Choroid plexus epithelial cell (primary cell): ENCODE data around the gene GLRX5.

ENCODE experiments used
- DNase-seq: peaks from one replicate; pipeline ENCODE4 v3.0.0-alpha.2; 2010; ENCODE audit warnings: low read depth
- H3K4me3 ChIP-seq: 2 replicates; pipeline ENCODE4 v1.5.1; 2011; ENCODE audit warnings: low read depth, mild to moderate bottlenecking, control low read depth, low read length, moderate library complexity
- TF ChIP-seq, protein P1 (sequence below): conservative IDR thresholded peaks from 2 replicates; pipeline ENCODE4 v1.5.1; 2011; ENCODE audit warnings: low read depth, mild to moderate bottlenecking, control low read depth, inconsistent platforms, low read length, moderate library complexity

GLRX5 gene

DNA sequence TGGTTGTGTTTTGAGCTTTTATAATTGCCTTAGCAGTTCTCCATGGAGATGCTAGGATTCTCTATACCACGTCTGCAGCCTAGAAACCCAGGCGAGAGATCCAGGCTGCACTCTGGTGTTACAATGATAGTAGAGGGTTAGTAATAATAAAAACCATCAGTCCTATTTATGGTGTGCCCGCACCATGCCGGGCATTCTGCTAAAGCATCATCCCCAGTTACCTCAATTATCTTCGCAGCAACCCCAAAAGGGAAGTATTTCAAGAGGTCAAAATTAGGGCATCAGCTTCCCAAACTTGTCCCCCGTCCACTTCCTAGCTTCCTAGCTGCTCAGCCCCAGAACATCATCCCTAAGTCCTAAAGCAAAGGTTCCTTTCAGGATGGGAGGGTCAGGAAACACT lies 21.6 kb upstream of the GLRX5 start:
- TF ChIP-seq, protein P1, sequence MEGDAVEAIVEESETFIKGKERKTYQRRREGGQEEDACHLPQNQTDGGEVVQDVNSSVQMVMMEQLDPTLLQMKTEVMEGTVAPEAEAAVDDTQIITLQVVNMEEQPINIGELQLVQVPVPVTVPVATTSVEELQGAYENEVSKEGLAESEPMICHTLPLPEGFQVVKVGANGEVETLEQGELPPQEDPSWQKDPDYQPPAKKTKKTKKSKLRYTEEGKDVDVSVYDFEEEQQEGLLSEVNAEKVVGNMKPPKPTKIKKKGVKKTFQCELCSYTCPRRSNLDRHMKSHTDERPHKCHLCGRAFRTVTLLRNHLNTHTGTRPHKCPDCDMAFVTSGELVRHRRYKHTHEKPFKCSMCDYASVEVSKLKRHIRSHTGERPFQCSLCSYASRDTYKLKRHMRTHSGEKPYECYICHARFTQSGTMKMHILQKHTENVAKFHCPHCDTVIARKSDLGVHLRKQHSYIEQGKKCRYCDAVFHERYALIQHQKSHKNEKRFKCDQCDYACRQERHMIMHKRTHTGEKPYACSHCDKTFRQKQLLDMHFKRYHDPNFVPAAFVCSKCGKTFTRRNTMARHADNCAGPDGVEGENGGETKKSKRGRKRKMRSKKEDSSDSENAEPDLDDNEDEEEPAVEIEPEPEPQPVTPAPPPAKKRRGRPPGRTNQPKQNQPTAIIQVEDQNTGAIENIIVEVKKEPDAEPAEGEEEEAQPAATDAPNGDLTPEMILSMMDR = no peak
- no peak for DNase-seq
- no peak overlapping the region for H3K4me3 ChIP-seq

DNA sequence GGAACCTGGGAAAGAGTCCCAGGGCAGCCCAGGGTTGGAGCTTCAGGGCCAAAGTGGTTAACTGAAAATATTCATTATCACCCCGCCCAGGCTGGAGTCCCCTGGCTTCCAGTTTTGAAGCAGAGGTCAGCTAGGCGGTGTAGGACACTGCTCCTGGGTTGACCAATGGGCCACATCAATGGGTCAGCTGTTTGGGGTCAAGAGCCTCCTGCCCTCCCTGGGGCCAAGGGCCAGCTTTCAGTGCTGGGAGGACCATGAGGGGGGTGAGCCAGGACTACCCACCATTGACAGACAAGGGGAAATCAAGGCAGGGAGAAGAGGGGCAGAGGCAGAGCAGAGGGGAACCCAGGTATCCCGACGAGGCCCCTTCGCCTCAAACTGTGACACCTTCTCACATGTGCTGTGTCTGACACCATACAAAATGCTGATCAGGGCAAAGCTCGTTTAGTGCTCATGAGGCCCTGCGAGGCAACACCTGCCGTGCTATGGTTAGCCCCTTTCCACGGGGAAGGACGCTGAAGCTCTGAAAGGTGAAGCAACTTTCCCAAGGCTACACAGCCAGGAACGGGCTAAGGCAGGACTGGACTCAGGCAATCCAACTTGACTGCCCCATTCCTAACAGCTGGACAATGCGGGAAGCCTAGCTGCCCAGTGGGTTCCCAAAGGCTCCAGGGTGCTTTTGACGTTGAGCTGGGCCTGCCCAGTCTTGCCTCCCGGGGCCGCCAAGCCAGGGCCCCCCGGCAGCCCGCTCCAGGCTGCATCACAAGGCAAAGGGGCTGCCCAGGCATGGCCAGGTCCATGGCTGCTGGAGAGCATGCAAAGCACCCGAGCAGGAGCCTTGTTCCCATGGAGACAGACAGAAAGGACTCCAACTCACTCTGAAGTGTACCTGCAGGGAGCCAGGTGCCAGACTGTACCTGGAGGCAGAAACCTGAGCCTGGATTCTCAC lies 20.4 kb upstream of the GLRX5 start:
- TF ChIP-seq, protein P1 = no peak
- DNase-seq = no peak
- H3K4me3 ChIP-seq = no peak overlapping the region

DNA sequence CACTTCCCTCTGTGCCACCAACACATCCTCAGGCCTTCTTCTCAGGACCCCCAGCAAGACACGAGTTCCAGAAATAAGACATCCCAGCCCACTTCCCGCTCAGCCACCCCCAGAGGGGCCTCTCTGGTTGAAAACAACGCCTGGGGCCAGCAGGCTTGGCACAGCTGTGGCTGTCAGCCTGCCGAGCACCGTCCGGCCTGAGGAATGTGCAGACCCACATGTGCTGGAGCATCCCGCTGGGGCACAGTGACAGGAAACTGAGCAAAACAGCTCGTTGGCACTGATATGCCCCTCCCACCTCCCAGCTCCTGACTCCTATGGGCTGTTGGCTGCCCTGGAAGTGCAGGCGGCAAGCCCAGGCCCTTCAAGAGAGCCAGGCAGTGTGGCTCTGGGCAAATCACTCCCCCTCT lies 19.8 kb upstream of the GLRX5 start:
- DNase-seq = no peak
- peak overlapping the region; percentile 4 for H3K4me3 ChIP-seq

DNA sequence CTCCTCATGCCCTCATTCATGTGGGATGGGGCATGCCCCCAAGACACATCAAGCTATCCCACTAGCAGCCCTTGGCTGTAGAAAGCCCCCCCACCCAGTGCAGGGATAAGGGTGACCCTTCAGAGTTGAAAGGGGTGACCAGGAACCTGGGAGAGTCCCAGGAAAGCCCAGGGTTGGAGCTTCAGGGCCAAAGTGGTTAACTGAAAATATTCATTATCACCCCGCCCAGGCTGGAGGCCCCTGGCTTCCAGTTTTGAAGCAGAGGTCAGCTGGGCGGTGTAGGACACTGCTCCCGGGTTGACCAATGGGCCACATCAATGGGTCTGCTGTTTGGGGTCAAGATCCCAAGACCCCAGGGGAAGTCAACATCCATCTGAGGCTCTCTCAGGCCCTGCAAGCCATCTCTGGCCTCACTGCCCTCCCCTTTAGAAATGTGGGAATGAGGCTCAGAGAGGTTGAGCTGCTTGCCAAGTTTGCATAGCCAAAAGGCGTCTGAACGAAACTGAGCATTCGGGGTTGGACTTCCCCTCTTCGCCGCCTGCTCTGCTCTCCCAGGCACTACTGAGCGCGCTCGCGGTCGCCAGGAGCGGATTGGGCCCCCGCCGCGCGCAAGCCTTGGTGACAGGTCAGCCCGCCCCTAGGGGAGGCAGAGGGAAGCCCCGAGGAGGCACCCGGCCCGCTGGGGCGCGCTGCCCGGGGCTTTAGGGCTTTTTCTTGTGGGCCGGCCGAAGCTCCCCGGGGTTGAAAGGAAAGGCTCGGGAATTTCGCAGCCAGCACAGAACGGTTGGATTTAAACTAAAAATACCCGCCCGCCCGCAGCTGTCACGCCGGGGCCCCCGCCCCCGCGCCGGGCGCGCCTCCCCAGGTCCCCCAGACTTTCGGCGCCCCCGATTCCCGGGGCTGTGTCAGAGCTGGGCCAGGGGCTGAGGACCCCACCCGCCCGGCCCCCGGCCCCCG lies 19.0 kb upstream of the GLRX5 start:
- peak overlapping the region; percentile 64 for H3K4me3 ChIP-seq
- DNase-seq = peak; percentile 54
- TF ChIP-seq, protein P1 = peak; percentile 14

More for the DNA sequence above, 19.8 kb upstream of the GLRX5 start:
- TF ChIP-seq, protein P1 = no peak

DNA sequence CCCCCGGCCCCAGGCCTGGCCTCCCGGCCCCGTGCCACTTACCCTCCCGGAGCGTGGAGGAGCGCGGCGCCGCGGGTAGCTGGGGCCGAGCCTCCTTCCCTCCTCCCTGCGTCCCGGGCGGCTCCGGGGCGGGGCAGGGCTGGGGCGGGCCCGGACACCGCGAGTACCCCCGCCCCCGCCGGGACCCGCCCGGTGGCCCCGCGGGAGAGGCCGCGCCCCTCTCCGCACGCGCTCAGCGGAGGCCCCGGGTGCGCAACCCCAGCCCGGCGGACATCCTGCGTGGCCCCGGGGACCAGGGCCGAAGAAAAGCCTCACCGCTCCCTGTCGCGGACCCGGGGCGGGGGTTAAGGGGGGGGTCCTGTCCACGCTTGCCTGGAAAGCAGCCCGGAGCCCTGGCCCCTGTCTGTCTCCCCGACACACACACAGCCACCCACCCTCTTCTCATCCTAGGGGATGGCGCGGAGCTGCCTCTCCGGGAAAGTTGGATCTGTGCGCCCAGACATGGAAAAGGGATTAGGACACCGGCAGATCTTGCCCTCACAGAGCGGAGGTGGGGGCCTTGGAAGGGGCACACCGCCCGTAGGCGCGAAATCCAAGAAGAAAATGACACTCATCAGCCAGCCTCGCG lies 18.2 kb upstream of the GLRX5 start, which contains the start of gene SYNE3:
Gene SYNE3 (minus strand): TSS at position 97 of the 628 bp plus-strand sequence. CDS start 40,829 bp downstream, outside the sequence.
- H3K4me3 ChIP-seq = peak within 1 kb of the TSS; percentile 64
- TF ChIP-seq, protein P1 = no peak
- no peak for DNase-seq

DNA sequence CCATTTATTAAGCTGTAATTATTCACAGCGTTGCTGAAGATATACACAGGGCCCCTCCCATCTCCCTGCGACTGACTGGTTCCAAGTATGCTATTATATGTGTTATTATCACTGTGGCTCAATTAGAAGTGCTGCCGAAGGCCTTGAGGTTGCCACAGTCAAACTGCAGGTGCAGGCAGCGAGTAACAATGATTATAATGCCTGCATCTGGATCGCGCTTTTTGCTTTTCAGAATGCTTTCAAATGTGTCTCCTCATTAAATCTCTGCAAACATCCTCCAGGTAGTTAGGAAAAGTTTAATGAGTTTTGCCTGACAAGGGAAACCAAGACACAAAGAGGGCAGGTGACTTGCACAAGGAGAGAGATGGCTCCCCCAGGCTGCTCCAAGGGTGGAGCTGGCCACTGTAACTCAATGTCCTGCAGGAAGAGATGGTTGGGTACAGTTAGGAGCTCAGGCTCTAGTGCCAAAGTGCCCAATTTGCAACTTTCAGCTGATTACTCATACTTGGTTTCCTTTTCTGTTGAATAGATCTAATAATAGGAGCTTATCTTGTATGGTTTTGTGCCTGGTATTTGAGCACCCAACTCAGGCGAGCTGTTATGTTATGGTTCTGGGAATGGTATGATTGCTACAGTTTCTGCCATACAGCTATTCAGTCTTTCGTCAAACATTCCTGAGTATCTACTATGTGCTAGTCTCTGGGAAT lies 16.7 kb upstream of the GLRX5 start:
- TF ChIP-seq, protein P1 = no peak
- H3K4me3 ChIP-seq = no peak overlapping the region
- peak; percentile 66 for DNase-seq
